Measurements from ENCODE around the gene THYN1. TPM values are rescaled to one million over a fixed set of nuclear protein-coding genes. Genes with fewer than 3 reads are reported as not detected.

Gene THYN1
- total RNA-seq, 2 donors from 2014 or later: 17.8 to 25.7 TPM

GRCh38 chr11:134231958-134232659, 21.0 kb downstream of the THYN1 start:
- ATAC-seq (no peak), DNase-seq (no peak)
- WGBS, 2 donors: 55 to 66% methylated on average over 10 of the region's 10 CpGs
- intact Hi-C loops (cut with DNase I): no loop called here
- Histone ChIP-seq H3K36me3 (replicated peaks in 1 of 2; ENCODE audit: insufficient read depth in 1 of 2, low read depth in 2 of 2) (no peaks in the 10 kb centered on the region), H3K27me3 (no peaks in the 10 kb centered on the region), H3K27ac (no peak overlapping the region), H3K4me3 (no peak overlapping the region), H3K9me3 (no peaks in the 10 kb centered on the region), H3K4me1 (peaks cover 7% of the 10 kb centered on the region)
- no peak for TF ChIP-seq POLR2A (IDR thresholded peaks at IDR 0.05)
- TF ChIP-seq, protein P1, sequence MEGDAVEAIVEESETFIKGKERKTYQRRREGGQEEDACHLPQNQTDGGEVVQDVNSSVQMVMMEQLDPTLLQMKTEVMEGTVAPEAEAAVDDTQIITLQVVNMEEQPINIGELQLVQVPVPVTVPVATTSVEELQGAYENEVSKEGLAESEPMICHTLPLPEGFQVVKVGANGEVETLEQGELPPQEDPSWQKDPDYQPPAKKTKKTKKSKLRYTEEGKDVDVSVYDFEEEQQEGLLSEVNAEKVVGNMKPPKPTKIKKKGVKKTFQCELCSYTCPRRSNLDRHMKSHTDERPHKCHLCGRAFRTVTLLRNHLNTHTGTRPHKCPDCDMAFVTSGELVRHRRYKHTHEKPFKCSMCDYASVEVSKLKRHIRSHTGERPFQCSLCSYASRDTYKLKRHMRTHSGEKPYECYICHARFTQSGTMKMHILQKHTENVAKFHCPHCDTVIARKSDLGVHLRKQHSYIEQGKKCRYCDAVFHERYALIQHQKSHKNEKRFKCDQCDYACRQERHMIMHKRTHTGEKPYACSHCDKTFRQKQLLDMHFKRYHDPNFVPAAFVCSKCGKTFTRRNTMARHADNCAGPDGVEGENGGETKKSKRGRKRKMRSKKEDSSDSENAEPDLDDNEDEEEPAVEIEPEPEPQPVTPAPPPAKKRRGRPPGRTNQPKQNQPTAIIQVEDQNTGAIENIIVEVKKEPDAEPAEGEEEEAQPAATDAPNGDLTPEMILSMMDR (IDR thresholded peaks at IDR 0.05): no peak

DNA sequence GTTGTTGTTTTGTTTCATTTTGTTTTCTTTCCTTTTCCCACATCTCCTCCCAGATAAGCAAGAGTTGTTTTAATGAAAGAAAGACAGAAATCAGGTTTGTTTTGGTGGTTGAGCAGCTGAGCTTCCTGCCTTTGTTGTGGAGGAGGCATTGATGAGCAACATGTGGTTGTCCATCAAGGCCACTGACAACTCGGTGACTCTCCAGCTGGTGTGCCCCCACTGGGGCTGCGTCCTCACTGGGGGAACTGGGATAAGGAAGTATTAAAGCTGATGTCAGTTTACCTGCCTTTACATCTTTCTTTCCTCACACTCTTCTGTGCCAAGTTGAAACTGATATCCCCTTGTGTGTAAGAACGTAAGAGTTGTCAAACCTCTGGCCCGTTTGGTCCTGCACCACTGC, 22.8 kb downstream of the THYN1 start:
- no peak for DNase-seq
- Histone ChIP-seq H3K9me3 (no peaks in the 10 kb centered on the region), H3K4me3 (no peak overlapping the region), H3K4me1 (peaks cover 22% of the 10 kb centered on the region), H3K27me3 (no peaks in the 10 kb centered on the region), H3K27ac (no peak overlapping the region), H3K36me3 (replicated peaks in 1 of 2; ENCODE audit: insufficient read depth in 1 of 2, low read depth in 2 of 2) (no peaks in the 10 kb centered on the region)
- intact Hi-C loops (cut with DNase I): no loop called here
- 66 to 75% methylated on average over 4 of the region's 4 CpGs for WGBS, 2 donors
- TF ChIP-seq, protein P1 (IDR thresholded peaks at IDR 0.05): no peak
- no peak for TF ChIP-seq POLR2A (IDR thresholded peaks at IDR 0.05)
- no peak for ATAC-seq

DNA sequence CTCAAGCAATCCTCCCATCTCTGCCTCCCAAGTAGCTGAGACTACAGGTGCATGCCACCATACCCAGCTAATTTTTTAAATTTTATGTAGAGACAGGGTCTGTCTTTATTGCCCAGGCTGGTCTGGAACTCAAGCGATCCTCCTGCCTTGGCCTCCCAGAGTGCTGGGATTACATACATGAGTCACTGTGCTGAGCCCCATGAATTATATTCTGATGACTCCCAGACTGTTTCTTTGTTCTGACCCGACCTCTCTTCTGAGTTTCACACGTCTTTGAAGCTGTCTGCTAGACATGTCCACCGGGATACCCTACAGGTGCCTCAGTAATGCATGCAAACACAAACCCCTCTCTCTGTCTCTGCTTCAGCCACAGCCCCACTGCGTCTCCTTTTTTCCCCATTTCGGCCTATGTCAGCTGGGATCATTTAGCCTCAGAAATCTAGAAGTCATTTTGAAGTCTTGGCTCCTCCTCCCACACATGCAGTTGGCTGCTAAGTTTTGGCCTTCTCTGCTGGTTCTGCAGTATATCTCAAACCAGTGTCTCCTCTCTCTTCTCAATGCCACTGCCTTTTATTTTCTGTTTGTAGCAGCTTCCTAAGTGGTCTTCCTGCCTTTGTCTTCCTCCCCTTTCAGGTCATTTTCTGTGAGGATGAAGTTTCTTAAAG, 23.9 kb downstream of the THYN1 start:
- ATAC-seq (no peak), DNase-seq (no peak)
- 79 to 83% methylated on average over 6 of the region's 6 CpGs for WGBS, 2 donors
- H3K27ac ChIP-seq: no peak overlapping the region
- no peak overlapping the region for H3K4me3 ChIP-seq
- H3K27me3 ChIP-seq: no peaks in the 10 kb centered on the region
- intact Hi-C loops (cut with DNase I): no loop called here
- no peaks in the 10 kb centered on the region for H3K9me3 ChIP-seq
- H3K4me1 ChIP-seq: peaks cover 19% of the 10 kb centered on the region
- H3K36me3 ChIP-seq (replicated peaks in 1 of 2; ENCODE audit: insufficient read depth in 1 of 2, low read depth in 2 of 2): no peaks in the 10 kb centered on the region
- no peak for TF ChIP-seq POLR2A (IDR thresholded peaks at IDR 0.05)
- TF ChIP-seq, protein P1 (IDR thresholded peaks at IDR 0.05): no peak

GRCh38 chr11:134228625-134229024, 24.5 kb downstream of the THYN1 start:
- ATAC-seq: no peak
- Histone ChIP-seq H3K4me3 (no peak overlapping the region), H3K9me3 (no peaks in the 10 kb centered on the region), H3K27ac (no peak overlapping the region), H3K27me3 (no peaks in the 10 kb centered on the region), H3K36me3 (replicated peaks in 1 of 2; ENCODE audit: insufficient read depth in 1 of 2, low read depth in 2 of 2) (no peaks in the 10 kb centered on the region), H3K4me1 (peaks cover 19% of the 10 kb centered on the region)
- intact Hi-C loops (cut with DNase I): no loop called here
- TF ChIP-seq, protein P1 (IDR thresholded peaks at IDR 0.05): no peak
- no peak for TF ChIP-seq POLR2A (IDR thresholded peaks at IDR 0.05)
- no peak for DNase-seq
- WGBS, 2 donors: 86 to 87% methylated on average over 6 of the region's 6 CpGs

Data from body of pancreas (tissue), 4 donors.